A549 (cell line): ENCODE results near the gene ZBTB25.

ENCODE experiments used
- SMC3 ChIP-seq: fragments of >200 bp; sonication (Bioruptor Twin); formaldehyde crosslinking; IDR thresholded peaks from 3 replicates; pipeline ENCODE4 v1.6.1; 2018; ENCODE audit warnings: inconsistent platforms
- TF ChIP-seq, protein P1 (sequence below): fragments of >200 bp; sonication (Bioruptor Twin); formaldehyde crosslinking; IDR thresholded peaks from 3 replicates; pipeline ENCODE4 v1.5.1; 2016

DNA sequence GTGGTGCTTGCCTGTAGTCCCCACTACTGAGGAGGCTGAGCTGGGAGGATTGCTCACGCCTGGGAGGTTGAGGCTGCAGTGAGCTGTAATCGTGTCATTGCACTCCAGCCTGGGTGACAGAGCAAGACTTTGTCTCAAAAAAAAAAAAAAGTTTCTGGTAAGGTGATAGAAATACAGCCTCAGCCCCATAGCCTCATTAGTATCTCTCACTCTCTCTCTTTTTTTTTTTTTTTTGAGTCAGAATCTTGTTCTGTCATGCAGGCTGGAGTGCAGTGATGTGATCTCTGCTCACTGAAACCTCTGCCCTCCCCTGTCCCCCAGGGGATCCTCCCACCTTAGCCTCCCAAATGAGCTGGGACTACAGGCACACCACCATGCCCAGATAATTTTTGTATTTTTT is 96.3 kb downstream of the ZBTB25 start:
- TF ChIP-seq, protein P1, sequence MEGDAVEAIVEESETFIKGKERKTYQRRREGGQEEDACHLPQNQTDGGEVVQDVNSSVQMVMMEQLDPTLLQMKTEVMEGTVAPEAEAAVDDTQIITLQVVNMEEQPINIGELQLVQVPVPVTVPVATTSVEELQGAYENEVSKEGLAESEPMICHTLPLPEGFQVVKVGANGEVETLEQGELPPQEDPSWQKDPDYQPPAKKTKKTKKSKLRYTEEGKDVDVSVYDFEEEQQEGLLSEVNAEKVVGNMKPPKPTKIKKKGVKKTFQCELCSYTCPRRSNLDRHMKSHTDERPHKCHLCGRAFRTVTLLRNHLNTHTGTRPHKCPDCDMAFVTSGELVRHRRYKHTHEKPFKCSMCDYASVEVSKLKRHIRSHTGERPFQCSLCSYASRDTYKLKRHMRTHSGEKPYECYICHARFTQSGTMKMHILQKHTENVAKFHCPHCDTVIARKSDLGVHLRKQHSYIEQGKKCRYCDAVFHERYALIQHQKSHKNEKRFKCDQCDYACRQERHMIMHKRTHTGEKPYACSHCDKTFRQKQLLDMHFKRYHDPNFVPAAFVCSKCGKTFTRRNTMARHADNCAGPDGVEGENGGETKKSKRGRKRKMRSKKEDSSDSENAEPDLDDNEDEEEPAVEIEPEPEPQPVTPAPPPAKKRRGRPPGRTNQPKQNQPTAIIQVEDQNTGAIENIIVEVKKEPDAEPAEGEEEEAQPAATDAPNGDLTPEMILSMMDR = no peak
- TF ChIP-seq SMC3 = no peak
